NT2/D1 (cell line): Measurements from ENCODE around the gene AKAP13.

Experiments
- DNase-seq: peaks from one replicate; pipeline ENCODE4 v3.0.0-alpha.2; 2011; ENCODE audit warnings: low read depth, low spot score
- H3K27me3 ChIP-seq: 2 replicates; pipeline ENCODE4 v1.6.0; 2011; ENCODE audit warnings: mild to moderate bottlenecking; ENCODE audit not compliant: insufficient read length, insufficient read depth
- H3K36me3 ChIP-seq: 2 replicates; pipeline ENCODE4 v1.6.1; 2011; ENCODE audit warnings: mild to moderate bottlenecking, low read length, mixed read lengths; ENCODE audit not compliant: insufficient read depth, insufficient read length
- H3K4me1 ChIP-seq: 2 replicates; pipeline ENCODE4 v1.5.1; 2011; ENCODE audit not compliant: insufficient read depth, insufficient read length
- H3K4me3 ChIP-seq: 2 replicates; pipeline ENCODE4 v1.5.1; 2011; ENCODE audit warnings: low read depth; ENCODE audit not compliant: insufficient read length
- H3K9ac ChIP-seq: 2 replicates; pipeline ENCODE4 v1.6.0; 2011; ENCODE audit warnings: low read depth; ENCODE audit not compliant: insufficient read length
- H3K9me3 ChIP-seq: 2 replicates; pipeline ENCODE4 v1.5.1; 2011; ENCODE audit warnings: mild to moderate bottlenecking, low read length; ENCODE audit not compliant: insufficient read depth
- SUZ12 ChIP-seq: IDR thresholded peaks from 2 replicates; pipeline ENCODE4 v1.6.1; 2011; ENCODE audit not compliant: insufficient read length, insufficient read depth; ENCODE audit errors: extremely low read depth
- YY1 ChIP-seq: IDR thresholded peaks from 2 replicates; pipeline ENCODE4 v1.6.1; 2011; ENCODE audit not compliant: insufficient read length, insufficient read depth
- ZNF274 ChIP-seq: IDR thresholded peaks from 2 replicates; pipeline ENCODE4 v1.6.1; 2011; ENCODE audit warnings: mild to moderate bottlenecking, low read depth, low read length

The AKAP13 gene

DNA sequence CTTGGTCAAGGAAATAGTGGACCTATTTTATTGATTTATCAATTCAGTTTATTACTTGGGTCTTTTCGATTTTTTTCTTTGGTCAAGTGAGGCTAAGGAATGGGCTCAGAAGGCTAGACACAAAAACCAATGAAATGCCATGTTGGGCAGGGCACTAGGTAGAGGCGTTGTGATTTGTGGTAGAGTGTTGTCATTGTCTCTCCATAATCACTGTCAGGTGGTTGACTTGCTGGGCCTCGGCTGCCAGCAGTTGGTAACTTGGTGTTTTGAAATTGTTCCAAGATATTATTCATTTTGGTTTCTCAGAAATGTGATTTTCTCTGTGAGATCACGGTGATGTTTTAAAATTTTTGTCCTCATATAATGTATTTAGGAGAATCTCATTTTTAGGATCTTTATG, 240.7 kb downstream of the AKAP13 start:
- H3K9me3 ChIP-seq = no peaks in the 10 kb centered on the region
- TF ChIP-seq YY1 (no peak), SUZ12 (no peak), ZNF274 (no peak)
- peaks cover 18% of the 10 kb centered on the region for H3K36me3 ChIP-seq
- H3K27me3 ChIP-seq = no peaks in the 10 kb centered on the region
- H3K4me1 ChIP-seq = no peaks in the 10 kb centered on the region
- no peak overlapping the region for H3K4me3 ChIP-seq
- DNase-seq = no peak
- H3K9ac ChIP-seq = no peak overlapping the region

DNA sequence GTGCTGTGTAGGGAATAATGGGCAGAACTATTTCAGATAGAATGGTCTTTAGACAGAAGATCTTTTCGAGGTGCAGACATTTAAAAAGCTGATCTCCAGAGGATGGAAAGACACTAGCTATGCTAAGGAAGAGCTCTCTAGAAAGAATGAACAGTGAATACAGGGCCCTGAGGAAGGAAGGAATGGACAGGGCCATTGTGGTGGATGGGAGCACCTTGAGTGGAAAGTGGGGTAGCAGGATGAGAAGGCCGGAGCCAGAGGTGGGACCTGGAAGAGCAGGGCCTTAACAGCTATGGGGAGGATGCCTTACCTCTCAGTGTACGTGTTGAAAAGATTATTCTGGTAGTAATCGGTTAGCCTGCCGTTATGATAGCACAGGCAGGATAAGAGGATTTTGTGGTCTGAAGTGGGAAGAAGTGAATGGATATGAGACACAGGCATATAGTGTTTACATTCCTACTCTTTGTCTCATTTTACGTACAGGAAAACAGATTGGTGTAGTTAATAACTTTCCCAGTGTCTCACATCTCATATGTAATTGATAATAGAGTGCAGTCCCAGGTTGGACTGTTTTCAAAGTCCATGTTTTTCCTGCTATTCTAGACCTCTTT, 241.9 kb downstream of the AKAP13 start:
- TF ChIP-seq ZNF274 (no peak), YY1 (no peak)
- Histone ChIP-seq H3K9ac (no peak overlapping the region), H3K4me1 (no peaks in the 10 kb centered on the region), H3K27me3 (no peaks in the 10 kb centered on the region), H3K36me3 (peaks cover 18% of the 10 kb centered on the region), H3K4me3 (no peak overlapping the region), H3K9me3 (no peaks in the 10 kb centered on the region)
- DNase-seq = no peak

DNA sequence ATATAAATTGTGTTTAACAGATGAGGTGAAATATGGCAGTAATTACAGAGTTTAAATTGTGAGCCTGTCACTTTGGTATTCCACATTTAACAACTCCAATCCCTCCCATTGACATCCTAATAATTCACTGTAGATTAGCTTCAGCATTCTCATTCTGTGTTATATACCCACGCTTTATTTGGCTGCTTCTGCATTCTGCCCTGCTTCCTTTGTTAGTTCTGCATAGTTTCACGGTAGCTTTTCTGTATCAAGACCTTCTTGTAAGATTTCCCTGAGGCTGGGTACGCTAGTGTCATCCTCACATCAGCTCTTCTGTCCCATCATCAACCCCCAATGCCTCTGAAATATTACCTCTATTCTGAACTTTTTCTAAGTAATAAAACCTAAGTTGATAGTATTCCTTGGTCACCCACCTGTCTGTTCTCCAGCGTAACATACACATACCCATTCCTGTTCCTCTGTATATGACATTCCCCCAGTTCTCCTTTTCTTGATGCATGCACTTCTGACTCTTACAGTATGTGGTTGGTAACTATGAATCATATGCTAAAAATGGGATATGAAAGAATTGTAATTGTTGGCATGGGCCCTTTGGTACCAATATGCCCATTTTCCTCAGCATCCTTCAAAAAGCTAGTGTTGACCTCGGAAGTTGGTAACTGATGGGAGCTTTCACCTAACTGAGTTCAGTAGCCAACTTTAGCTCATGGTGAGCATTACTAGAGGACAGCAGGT, 243.1 kb downstream of the AKAP13 start:
- H3K4me1 ChIP-seq = no peaks in the 10 kb centered on the region
- DNase-seq = no peak

DNA sequence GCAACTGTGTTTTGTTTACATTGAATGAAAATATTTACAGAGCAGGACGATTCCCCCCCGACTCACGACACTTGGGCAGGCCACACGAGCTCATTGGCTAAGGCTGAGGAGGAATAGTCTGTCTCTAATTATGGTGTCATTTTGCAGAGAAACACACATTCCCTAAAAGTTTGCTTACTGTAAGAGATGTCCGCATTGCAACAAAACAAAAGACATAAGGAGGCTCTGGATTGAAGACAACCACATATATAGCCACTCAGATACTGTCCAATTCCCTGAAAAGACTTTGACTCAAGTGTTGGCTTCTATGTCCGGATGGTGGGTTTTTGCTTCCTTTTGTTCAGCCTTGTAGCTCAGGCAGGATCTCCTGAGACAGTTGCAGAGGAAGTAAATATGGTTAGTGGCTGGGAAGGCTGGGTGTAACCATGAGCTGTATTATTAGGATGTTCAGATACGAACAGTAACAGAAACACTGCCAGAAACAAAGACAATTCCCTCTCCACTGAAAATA, 243.9 kb downstream of the AKAP13 start:
- TF ChIP-seq SUZ12 (no peak), ZNF274 (no peak), YY1 (no peak)
- H3K4me3 ChIP-seq = no peak overlapping the region
- no peaks in the 10 kb centered on the region for H3K27me3 ChIP-seq
- H3K4me1 ChIP-seq = no peaks in the 10 kb centered on the region
- H3K9ac ChIP-seq = no peak overlapping the region
- DNase-seq = no peak
- H3K9me3 ChIP-seq = no peaks in the 10 kb centered on the region
- peaks cover 18% of the 10 kb centered on the region for H3K36me3 ChIP-seq

More for the DNA sequence above, 243.1 kb downstream of the AKAP13 start:
- no peak for TF ChIP-seq SUZ12
- no peak for TF ChIP-seq YY1
- TF ChIP-seq ZNF274 = no peak
- H3K9ac ChIP-seq = no peak overlapping the region
- no peaks in the 10 kb centered on the region for H3K9me3 ChIP-seq
- no peaks in the 10 kb centered on the region for H3K27me3 ChIP-seq
- no peak overlapping the region for H3K4me3 ChIP-seq
- peaks cover 18% of the 10 kb centered on the region for H3K36me3 ChIP-seq

DNA sequence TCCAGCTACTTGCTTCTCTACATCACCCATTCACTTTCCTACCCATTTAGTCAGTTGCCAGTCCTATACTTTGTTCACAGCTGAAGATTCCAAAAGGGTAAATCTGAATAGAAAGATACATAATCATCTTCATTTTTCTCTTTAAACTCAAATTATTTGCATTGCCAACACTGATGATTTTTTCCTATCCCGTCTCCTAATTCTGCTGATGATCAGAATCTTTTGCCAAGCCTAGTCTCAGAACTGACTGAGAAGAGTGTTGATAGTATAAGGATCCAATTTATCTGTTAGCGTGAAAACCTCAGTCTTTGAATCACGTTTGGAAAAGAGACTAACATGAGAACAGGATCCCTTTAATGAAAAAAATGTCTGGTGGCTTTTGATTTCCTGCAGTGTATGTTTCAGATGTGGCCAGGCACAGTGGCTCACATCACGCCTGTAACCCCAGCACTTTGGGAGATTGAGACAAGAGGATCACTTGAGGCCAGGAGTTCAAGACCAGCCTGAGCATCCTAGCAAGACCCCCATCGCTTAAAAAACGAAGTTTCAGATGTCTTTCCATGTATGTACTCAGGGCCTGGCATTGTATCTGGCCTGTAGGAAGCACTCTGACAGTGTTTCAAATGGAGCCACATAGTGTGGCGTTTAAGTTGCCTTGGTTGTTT, 244.9 kb downstream of the AKAP13 start:
- peaks cover 13% of the 10 kb centered on the region for H3K36me3 ChIP-seq
- H3K4me1 ChIP-seq = no peaks in the 10 kb centered on the region
- H3K9ac ChIP-seq = no peak overlapping the region

DNA sequence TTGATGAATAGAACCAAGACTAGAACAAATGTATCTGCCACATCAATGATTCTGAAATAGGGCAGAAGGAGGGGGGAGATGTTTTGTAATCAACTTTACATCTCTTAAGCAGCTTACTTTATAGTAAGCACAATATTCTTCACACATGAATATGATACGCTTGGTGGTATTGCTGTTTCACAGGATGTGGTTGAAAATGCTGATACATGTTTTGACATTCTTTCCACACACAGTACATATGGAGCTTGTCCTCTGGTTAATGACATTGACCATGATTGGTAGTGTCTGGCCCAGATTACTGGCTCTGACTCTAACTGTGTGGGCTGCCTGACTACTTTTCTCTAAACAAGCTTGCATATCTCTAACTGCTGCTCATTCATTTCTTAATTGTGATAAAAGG, 245.5 kb downstream of the AKAP13 start:
- peaks cover 13% of the 10 kb centered on the region for H3K36me3 ChIP-seq
- no peaks in the 10 kb centered on the region for H3K4me1 ChIP-seq
- no peaks in the 10 kb centered on the region for H3K9me3 ChIP-seq
- H3K27me3 ChIP-seq = no peaks in the 10 kb centered on the region
- H3K4me3 ChIP-seq = no peak overlapping the region
- TF ChIP-seq YY1 = no peak
- TF ChIP-seq ZNF274 = no peak
- no peak for TF ChIP-seq SUZ12
- H3K9ac ChIP-seq = no peak overlapping the region
- no peak for DNase-seq

More for the DNA sequence above, 244.9 kb downstream of the AKAP13 start:
- TF ChIP-seq SUZ12 (no peak), YY1 (no peak), ZNF274 (no peak)
- no peak overlapping the region for H3K4me3 ChIP-seq
- no peaks in the 10 kb centered on the region for H3K9me3 ChIP-seq
- DNase-seq = no peak
- no peaks in the 10 kb centered on the region for H3K27me3 ChIP-seq
